NCI-H1048 (cell line): ENCODE data around the gene EGFR.

Source experiments
- DNase-seq: peaks from one replicate; lab custom pipeline; 2025; lab: John Stamatoyannopoulos, UW

Gene EGFR

GRCh38 chr7:55172161-55172560 is 153.3 kb downstream of the EGFR start:
- DNase-seq, result no peak

DNA sequence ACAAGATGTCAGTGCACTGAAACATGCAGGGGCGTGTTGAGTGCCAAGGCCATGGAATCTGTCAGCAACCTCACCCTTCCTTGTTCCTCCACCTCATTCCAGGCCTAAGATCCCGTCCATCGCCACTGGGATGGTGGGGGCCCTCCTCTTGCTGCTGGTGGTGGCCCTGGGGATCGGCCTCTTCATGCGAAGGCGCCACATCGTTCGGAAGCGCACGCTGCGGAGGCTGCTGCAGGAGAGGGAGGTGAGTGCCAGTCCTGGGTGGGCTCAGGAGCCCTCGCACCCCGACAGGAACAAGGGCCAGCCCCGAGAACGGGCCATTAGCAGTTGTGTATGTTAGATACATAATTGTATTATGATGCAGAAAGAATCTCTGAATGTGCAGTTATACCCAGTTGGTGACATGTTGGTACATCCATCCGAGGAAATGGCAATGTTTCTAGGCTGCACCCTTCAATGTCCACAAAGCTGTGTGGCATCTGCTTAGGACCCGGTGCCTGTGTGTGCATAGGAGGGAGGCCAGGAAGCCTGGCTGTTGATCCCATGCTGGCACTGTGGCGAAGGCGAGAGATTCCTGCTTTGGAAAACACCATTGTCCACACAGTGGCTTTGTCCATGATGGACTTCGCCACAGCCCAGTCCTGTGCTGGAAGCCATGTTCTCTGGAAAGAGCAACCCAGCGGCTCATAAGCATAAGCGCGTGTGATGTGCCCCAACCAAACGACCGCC is 154.2 kb downstream of the EGFR start:
- DNase-seq, result no peak

- no peak for DNase-seq
Observed at GRCh38 chr7:55173671-55174070, 154.9 kb downstream of the EGFR start.

DNA sequence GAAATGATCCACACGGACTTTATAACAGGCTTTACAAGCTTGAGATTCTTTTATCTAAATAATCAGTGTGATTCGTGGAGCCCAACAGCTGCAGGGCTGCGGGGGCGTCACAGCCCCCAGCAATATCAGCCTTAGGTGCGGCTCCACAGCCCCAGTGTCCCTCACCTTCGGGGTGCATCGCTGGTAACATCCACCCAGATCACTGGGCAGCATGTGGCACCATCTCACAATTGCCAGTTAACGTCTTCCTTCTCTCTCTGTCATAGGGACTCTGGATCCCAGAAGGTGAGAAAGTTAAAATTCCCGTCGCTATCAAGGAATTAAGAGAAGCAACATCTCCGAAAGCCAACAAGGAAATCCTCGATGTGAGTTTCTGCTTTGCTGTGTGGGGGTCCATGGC is 155.6 kb downstream of the EGFR start:
- DNase-seq, result no peak

- DNase-seq, result no peak
Observed at GRCh38 chr7:55174856-55175255, 156.0 kb downstream of the EGFR start.

DNA sequence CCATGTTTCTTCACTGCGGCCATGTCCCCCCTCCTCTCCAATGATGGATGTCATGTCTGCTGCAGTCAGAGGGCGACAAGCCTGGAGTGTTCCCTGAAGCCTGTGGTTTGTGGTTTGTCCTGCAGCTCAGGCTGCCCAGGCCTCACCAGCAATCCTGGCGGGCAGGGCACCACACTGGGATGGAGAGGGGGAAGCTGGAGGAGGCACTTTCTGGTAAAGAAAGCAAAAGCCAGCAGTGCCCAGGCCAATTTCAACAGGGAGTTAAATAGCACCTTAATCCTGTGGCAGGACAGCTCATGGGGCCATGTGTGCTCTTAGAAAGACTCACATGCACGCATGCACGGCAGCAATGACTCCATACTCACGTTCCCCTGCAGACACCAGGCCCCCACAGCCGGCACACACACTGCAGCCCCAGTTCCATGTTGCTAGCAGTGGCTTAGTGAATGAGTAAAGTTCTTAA is 158.3 kb downstream of the EGFR start:
- DNase-seq, result no peak

DNA sequence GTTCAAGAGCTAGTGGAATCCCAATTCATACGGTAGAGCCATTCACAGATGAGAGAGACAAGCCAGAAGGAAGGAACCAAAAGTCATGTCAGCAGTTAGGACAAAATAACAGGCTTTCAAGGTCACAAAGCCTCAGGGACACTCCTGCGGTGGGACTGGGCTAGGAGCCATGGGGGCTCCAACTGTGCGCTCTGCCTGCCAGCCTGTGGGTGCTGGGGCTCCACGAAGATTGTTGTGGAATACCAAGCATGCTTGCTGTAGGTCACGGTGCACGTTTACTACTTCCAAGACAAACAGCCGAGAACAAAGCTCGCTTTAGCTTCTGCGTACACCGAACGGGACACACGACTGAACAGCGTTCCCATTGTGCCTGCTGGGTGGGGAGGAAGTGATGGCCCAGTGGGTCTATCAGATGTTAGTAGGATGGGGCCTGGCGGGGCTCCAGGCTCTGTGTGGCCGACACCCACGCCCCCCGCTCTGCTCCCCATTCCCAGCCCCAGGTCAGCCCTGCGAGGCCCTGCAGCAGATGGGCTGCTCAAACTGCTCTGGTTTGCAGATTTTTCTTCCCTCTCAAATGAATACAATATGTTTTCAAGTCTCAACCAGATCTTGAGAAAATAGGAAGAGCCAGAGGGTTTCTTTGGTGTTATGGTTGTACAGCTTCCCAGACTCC is 158.9 kb downstream of the EGFR start:
- DNase-seq, result no peak

DNA sequence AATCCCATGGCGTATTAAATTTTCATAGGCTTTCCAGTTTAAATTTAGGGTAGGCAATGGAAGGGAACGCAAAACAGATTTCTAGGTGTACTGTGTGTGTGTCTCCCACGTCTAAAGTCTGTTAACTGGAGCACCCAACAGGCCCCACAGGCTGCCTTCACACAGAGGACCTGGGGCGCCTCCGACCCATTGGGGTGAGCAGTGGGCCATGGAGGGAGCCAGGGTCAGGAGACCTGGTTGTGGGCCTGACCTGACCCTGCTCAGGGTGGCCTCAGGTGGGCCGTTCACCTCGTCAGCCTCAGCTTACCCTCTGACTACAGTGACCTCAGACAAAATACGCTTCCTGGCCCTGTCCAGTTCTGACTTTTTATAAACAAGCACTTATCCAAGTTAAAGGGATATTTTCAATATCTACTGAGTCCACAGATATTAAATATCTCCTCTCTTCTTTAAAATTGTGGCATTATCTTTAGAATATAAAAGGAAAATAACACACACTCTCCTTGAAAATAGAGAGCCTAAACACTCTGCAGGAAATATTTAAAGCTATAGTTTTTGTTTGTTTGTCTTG is 159.6 kb downstream of the EGFR start:
- DNase-seq, result no peak

DNA sequence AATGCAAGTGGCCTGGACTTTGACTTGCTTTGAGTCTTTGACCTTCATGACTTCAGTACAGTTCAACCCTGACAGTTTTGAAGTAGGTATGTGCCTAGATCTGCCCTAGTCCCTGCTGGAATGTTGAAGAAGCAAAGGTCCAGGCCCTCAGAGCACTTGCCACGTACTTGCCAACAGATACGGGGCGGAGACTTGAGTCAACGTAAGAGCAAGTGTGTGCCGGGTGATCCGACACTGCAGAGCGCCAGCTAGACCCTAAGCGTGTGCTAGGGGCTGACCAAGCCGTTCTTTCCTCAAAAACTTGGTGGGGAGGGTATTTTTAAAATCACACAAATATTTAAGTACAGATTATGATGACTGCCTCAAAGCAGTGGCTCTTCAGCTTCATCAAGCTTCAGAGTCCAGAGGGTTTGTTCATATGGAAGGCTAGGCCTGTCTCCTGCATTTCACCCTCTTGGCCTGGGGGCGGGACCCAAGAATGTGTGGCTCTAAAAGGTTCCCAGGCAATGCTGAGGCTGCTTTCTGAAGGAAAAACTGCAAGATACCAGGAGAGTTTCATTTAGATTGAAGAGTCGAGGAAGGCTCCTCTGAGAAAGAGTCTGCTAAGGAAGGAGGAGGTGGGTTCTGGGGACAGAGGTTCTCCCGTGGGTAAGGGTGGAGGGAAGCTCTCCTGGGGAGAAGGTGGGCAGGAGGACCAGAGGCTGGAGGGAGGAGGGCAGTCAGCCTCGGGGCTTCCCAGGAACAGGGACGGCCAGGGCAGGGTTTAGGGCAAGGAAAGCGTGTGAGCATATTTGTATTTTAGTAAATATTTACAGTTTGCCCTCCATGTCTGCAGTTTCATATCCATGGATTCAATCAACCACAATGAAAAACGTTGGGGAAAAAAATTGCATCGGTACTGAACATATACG is 160.3 kb downstream of the EGFR start:
- no peak for DNase-seq

DNA sequence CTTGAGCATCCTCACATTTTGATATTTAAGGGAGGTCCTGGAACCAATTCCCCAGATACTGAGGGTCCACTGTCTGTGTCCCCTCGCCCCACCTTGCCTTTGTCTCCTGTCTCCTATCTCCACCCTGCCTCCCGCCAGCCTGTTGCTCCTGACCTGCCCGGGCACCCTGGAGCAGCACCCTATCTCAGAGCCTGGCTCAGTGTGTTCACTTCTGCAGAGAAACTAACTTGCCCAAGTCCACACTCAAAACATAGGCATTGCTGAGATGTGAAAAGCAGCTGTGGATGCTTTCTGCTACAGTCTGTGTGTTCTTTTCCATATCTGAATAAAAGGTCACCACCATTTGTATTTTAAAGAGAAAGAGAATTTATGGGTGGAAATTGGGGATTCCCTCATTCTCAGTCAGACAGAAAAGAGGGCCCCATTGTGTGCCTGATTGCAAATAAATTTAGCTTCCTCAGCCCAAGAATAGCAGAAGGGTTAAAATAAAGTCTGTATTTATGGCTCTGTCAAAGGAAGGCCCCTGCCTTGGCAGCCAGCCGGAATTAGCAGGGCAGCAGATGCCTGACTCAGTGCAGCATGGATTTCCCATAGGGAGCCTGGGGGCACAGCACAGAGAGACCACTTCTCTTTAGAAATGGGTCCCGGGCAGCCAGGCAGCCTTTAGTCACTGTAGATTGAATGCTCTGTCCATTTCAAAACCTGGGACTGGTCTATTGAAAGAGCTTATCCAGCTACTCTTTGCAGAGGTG is 161.3 kb downstream of the EGFR start:
- DNase-seq, result no peak

DNA sequence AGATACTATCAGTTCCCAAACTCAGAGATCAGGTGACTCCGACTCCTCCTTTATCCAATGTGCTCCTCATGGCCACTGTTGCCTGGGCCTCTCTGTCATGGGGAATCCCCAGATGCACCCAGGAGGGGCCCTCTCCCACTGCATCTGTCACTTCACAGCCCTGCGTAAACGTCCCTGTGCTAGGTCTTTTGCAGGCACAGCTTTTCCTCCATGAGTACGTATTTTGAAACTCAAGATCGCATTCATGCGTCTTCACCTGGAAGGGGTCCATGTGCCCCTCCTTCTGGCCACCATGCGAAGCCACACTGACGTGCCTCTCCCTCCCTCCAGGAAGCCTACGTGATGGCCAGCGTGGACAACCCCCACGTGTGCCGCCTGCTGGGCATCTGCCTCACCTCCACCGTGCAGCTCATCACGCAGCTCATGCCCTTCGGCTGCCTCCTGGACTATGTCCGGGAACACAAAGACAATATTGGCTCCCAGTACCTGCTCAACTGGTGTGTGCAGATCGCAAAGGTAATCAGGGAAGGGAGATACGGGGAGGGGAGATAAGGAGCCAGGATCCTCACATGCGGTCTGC is 162.2 kb downstream of the EGFR start:
- no peak for DNase-seq

DNA sequence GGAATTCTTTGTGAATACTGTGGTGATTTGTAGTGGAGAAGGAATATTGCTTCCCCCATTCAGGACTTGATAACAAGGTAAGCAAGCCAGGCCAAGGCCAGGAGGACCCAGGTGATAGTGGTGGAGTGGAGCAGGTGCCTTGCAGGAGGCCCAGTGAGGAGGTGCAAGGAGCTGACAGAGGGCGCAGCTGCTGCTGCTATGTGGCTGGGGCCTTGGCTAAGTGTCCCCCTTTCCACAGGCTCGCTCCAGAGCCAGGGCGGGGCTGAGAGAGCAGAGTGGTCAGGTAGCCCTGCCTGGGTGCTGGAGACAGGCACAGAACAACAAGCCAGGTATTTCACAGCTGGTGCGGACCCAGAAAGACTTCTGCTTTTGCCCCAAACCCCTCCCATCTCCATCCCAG is 162.9 kb downstream of the EGFR start:
- no peak for DNase-seq

GRCh38 chr7:55183897-55184296 is 165.1 kb downstream of the EGFR start:
- DNase-seq, result no peak

DNA sequence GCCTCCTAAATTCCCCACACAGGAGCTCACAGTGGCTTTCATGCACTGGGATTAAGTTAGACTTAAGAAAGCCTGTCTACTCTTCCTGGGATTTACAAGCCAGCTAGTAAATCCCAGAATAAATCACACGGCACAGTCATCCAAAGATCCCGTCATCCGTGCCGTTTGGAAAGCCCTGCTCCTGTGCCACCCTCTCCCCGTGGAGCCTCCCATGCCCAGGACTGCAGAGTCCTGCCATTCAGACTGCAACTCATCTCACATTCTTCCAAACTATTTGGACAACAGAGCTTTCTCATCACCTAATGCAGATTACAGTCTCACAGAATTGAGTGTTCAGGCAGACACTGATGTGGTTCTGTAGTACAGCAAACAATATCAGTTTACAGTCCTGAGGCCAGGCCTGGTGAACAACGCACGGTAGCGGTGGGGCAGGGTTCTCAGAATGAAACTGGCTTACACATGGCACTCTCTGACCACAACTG is 166.5 kb downstream of the EGFR start:
- DNase-seq, result no peak

- DNase-seq, result no peak
Observed at GRCh38 chr7:55185941-55186609, 167.3 kb downstream of the EGFR start.

DNA sequence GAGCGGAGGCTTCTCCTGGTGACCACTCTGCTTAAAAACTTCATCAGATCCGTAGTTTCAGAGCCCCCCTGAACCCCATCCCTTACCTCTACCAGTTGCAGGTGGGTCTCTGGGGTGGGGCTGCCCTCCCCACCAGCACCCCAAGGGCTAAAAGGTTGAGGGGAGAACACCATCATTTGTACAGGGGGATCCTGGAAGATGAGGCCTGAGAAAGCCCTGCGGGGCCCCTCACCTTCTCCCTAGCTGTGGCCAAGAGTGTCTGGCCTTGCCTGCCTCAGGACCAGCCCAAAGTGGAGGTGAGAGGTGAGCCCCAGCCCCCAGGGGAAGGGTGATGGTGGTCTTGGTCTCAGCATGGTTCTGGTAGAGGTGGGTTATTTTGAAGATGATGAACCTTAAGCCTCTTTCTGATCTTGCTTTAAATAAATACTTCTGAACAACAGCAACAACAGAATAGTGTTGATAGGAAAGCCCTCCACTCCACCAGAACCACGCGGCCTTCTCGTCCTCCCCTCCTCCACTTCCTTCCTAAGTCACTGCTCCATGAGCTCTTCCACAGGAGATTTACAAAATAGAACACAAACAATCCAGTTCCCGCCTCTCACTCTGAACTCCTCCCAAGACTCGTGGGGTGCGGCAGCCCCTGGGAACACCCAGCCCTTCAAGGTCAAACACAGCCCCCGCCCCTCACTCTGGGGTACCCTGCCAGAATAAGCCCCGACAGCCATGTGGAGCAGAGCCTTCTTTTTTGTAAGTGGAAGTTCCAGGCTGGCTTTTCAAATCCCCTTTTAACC is 169.1 kb downstream of the EGFR start:
- DNase-seq, result no peak

DNA sequence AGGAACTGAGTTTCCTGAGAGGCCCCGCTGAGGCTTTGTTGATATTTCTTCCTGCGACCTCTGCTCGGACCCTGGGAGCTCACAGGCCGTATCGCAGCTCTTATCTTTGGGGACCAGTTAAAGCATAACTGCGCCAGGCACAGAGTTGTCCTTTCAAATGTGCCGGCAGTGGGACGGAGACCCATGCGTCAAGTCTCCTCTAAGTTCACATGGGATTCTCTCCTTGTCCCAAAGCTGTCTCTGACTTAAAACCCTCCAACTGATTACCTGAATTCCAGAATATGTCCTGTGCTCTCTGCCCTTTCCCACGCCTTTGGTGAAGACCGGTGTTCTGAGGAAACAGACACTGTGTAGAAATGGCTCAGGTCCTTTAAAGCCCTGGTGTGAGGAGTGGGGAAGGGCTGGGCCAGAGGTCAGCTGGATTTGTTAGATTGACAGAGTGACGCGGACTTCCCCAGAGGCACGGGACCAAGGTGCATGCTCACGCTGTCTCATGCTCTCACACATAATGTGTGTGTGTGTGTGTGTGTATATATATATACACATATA is 169.8 kb downstream of the EGFR start:
- DNase-seq, result no peak

DNA sequence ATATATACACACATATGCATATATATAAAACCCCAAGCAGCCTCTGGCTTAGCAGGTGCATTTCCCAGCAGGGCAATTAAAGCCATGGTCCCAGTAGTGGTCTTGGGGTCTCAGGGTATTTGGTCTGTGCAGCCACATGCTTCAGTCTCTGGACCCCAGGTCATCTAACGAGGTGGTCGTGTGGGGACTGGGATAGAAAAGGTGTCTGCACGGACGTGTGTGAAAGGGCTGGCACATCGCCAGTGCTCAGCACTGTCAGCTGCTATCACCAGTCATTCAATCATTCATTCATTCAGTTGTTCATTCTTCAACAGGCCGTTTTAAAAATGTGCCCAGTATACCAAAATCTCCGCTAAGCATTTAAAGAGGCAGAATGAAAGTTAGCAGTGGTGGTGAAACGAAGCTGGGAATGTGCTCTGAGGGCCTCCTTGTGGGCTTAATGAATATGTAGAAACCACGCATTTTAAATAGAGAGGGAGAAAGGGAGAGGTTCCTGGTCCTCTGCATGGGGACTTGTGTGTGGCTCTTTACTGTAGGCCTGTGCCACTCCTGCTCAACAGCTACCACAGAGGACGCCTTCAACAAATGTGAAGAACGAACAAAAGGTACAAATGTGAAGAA is 170.4 kb downstream of the EGFR start:
- no peak for DNase-seq

DNA sequence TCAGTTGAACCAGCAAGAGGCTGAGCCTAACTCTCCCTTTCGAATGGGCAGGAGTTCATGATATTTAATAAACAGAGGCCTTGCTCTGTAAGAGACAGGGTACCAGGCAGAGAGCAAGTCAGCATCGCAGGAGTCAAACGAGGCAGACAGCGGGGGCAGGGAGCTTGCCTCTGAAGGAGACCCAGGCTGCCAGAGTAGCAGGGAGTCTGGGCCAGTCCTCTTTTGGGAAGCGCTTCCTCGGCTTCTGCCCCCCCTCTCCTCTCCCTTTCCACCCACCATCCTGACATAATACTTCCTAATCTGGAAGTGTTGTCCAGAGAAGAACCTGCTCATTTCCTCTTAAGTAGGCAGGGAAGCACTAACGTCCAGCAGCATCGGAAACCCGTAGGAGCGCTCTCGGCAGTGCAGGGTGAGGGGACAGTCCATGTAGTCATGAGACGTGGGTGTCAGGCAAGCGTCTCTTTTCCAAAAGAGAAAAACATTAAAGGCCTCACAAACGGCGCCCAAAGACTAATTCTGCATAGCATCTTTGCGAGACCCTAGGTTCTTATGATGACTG is 171.1 kb downstream of the EGFR start:
- no peak for DNase-seq
